ENCODE results near the gene HUWE1. TPM values are rescaled to one million over a fixed set of nuclear protein-coding genes. Genes with fewer than 3 reads are reported as not detected.

HUWE1 gene
- total RNA-seq, 4 donors from 2014 or later = 84.4 to 139 (median 123) TPM

- Histone ChIP-seq H3K27ac (peak overlapping the region; percentile 63 to 90 (median 76)), H3K4me1 (peaks cover 0 to 15% (median 2%) of the 10 kb centered on the region in 4 donors), H3K9me3 (peaks cover 0 to 4% (median 0%) of the 10 kb centered on the region in 4 donors), H3K4me3 (peak overlapping the region; percentile 52 to 85 (median 69)), H3K27me3 (no peaks in the 10 kb centered on the region), H3K36me3 (no peaks in the 10 kb centered on the region)
- TF ChIP-seq, protein P1, sequence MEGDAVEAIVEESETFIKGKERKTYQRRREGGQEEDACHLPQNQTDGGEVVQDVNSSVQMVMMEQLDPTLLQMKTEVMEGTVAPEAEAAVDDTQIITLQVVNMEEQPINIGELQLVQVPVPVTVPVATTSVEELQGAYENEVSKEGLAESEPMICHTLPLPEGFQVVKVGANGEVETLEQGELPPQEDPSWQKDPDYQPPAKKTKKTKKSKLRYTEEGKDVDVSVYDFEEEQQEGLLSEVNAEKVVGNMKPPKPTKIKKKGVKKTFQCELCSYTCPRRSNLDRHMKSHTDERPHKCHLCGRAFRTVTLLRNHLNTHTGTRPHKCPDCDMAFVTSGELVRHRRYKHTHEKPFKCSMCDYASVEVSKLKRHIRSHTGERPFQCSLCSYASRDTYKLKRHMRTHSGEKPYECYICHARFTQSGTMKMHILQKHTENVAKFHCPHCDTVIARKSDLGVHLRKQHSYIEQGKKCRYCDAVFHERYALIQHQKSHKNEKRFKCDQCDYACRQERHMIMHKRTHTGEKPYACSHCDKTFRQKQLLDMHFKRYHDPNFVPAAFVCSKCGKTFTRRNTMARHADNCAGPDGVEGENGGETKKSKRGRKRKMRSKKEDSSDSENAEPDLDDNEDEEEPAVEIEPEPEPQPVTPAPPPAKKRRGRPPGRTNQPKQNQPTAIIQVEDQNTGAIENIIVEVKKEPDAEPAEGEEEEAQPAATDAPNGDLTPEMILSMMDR (IDR thresholded peaks at IDR 0.05) = no peak
- no peak for TF ChIP-seq POLR2A (IDR thresholded peaks at IDR 0.05)
- peak in 1 of 3 donors; percentile 86 for DNase-seq
Observed at GRCh38 chrX:53684415-53685192, 1.9 kb downstream of the HUWE1 start.

DNA sequence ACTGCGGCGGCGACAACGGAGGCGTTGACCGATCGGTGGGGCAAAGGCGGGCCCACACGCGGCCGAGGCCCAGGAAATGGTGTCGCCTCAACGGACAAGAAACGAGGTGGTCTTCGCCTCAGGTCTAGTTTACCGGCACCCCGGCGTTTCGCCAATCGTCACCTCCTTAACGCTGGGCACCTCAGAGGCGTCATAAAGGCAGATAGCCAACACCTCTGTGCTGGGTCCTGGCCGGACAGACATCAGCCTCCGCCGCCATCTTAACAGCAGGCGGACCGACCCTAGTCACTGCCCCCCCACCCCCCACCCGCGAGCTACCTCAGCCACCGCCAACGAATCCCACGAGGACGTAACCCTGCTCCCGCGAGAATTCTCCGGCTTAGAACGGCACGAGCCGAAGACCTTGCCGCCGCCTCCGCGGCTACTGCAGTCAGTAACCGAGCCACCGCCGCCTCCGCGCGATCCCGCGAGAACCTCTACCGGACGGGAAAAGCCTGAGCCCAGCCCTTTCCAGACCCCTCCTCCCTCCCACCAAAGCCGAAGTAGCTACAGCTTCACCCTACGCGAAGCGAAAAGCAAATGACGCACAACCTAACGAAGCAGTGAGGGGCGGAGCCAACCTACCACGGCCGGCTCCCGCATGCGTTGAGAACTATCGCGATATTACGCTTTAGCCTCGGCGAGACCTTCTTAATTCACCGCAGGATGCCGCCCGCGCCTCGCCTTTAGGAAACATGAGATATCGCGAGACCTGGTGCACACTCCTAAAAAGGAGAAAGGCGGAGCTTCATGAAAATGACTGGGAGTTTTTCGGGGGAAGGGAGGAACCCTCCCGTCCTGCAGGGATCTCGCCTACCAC lies 2.7 kb downstream of the HUWE1 start:
- DNase-seq = peak; percentile 87 to 97 (median 92)
- Histone ChIP-seq H3K27ac (peak overlapping the region; percentile 81 to 92 (median 90)), H3K4me3 (peak overlapping the region; percentile 52 to 85 (median 67)), H3K27me3 (no peaks in the 10 kb centered on the region), H3K36me3 (no peaks in the 10 kb centered on the region), H3K4me1 (peaks cover 0 to 15% (median 2%) of the 10 kb centered on the region in 4 donors), H3K9me3 (peaks cover 0 to 4% (median 0%) of the 10 kb centered on the region in 4 donors)
- TF ChIP-seq, protein P1 (IDR thresholded peaks at IDR 0.05) = peak in 1 of 6 experiments; percentile 12
- TF ChIP-seq POLR2A (IDR thresholded peaks at IDR 0.05) = peak; percentile 39 to 60

DNA sequence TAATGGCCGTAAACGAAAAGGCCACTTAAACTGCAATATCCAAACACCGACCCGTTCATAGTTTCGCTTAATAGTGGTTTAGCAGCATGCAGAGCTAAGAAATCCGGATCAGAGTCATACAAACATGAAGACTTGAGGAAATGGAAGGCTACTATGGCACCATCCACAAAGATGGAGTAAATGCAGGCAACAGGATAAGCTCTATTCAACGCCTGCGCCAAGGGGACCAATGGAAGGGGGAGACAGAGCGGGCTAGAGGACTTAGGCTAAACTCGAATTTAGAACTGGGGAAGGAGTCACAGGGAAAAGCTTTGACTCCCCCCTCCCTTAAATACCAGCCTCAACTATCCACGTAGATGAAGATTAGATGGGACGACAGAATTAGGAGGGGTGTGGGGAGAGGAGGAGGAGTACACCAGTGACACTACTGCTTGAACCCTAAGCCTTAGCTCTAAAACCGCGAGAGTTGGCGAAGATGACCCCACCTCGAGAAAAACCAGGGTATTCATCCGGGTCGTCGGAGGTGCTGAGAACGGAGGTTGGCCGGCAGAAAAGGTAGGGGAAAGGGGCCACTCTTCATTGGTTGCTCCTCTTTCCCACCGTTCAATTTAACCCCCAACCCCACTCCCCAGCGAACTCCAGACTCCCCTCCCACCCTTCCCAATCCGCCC lies 3.5 kb downstream of the HUWE1 start:
- Histone ChIP-seq H3K4me1 (peaks cover 0 to 15% (median 2%) of the 10 kb centered on the region in 4 donors), H3K27ac (peak overlapping the region; percentile 81 to 92 (median 90)), H3K4me3 (peak overlapping the region; percentile 52 to 85 (median 67)), H3K27me3 (no peaks in the 10 kb centered on the region), H3K36me3 (no peaks in the 10 kb centered on the region), H3K9me3 (peaks cover 0 to 4% (median 0%) of the 10 kb centered on the region in 4 donors)
- TF ChIP-seq, protein P1 (IDR thresholded peaks at IDR 0.05) = no peak
- no peak for TF ChIP-seq POLR2A (IDR thresholded peaks at IDR 0.05)
- DNase-seq = peak in 1 of 3 donors; percentile 50

DNA sequence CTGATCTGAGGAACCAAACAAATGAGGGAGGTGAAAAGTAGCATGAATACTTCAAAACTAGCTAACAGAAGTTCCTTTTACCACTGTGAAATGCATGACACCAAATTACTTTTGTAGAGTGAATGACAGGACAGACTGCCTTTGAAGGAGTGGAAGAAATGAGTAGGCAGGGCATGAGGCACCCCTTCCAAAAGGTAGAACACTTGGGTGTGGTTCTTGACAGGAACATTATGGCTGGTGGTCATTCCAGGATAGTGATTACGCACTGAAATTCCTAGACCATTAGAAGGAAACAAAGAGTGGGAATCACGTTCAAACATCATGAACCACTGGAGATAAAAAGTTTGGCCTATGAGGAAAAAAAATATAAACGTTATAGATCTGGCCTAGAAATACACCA lies 4.9 kb downstream of the HUWE1 start:
- H3K27me3 ChIP-seq = no peaks in the 10 kb centered on the region
- H3K4me3 ChIP-seq = no peak overlapping the region
- no peak overlapping the region for H3K27ac ChIP-seq
- H3K4me1 ChIP-seq = peaks cover 0 to 15% (median 2%) of the 10 kb centered on the region in 4 donors
- TF ChIP-seq POLR2A (IDR thresholded peaks at IDR 0.05) = no peak
- TF ChIP-seq, protein P1 (IDR thresholded peaks at IDR 0.05) = no peak
- no peaks in the 10 kb centered on the region for H3K36me3 ChIP-seq
- peaks cover 0 to 4% (median 0%) of the 10 kb centered on the region in 4 donors for H3K9me3 ChIP-seq
- DNase-seq = no peak

- H3K27ac ChIP-seq = no peak overlapping the region
- H3K9me3 ChIP-seq = no peaks in the 10 kb centered on the region
- no peak for TF ChIP-seq POLR2A (IDR thresholded peaks at IDR 0.05)
- TF ChIP-seq, protein P1 (IDR thresholded peaks at IDR 0.05) = peak in 2 of 6 experiments; percentile 20 to 33
- peaks cover 0 to 5% (median 0%) of the 10 kb centered on the region in 3 donors for H3K36me3 ChIP-seq
- no peaks in the 10 kb centered on the region for H3K27me3 ChIP-seq
- H3K4me3 ChIP-seq = no peak overlapping the region
- H3K4me1 ChIP-seq = peaks cover 0 to 9% (median 0%) of the 10 kb centered on the region in 4 donors
- no peak for DNase-seq
Observed at GRCh38 chrX:53678667-53679066, 7.9 kb downstream of the HUWE1 start.
